Measurements from ENCODE around the gene CHST11.

The CHST11 gene

DNA sequence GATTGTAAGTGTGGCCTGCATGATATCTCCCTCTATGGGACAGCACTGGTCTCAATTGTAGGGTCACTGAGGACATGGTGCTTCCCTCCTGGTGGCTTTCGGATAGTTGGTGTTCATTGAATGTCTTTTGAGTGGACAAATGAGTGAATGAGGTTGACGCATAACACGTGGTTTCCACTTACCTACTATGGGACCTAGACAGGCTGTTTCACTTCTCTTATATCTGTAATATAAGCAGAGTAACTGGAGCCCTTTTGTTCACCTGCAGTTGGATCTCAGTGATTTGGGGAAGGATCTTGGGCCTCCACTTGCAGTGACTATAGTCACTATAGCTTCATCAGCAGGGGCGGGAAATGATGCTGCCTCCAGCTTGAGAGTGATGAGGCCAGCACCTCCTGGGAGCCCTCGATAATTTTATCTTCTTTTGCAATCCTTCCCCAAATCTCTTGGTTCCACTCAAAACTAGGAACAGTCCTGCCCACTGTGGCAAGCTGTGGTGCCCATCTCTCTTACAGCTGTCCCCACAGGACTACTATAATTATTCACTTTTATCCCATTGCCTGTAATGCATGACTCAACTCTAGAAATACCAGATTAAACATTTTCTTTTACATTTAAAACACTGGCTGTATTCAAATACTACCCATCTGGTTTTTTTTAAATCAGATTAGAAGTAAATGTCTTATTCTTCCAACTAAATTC, 242.9 kb downstream of the CHST11 start:
- DNase-seq (ENCODE audit: low spot score): no peak

DNA sequence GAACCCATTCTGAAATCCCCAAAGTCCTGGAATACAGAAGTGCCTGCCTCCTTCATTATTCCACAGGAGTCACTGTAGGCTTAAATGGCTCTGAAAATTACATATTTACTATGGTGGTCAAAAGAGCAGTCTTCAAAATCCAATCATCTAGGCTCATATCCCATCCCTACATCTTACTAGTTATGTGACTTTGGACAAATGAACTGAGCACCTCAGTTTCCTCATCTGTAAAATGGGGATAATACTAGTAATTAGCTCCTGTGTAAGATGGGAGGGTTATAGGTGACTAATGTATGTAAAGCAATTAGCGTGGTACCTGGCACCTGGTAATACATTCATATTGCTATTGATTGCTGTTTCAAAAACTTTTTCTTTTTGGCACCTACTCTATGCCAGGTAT, 243.6 kb downstream of the CHST11 start:
- no peak for DNase-seq (ENCODE audit: low spot score)

DNA sequence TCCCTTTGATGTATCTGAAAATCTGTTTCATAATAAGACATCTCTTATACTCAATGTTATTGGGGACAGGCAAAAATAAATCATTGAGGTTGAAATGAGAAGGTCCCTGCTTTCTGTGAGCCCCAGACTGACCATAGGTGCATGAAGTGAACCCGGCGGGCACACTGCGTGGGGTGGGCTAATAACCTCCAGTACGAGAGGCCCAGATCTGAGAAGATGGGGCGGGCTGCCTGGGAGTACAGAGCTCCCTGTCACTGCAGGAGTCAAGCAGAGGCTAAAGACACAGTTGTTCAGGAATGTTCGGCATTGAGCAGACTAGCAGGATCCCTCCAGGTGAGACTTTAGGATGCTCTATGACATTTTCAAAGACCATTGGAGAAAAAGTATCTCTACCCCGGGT, 244.6 kb downstream of the CHST11 start:
- no peak for DNase-seq (ENCODE audit: low spot score)

DNA sequence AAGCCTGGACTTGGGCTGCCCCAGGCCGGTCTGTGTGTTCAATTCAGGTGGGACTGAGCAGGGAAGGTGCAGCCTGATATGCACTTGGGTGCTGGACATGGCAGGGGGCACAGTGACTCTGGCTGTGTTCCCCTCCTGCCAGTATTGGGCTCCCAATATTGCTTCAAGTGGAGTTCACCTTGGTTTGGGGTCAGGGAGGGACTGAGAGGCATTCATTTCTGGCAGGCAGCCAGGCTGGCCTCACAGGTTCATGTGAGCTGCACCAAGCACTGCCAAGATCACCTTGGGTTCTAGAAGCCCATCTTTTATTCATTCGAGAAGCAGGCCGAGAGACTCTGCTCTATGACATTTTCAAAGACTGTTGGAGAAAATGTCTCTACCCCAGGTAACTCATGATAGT, 245.0 kb downstream of the CHST11 start:
- no peak for DNase-seq (ENCODE audit: low spot score)

DNA sequence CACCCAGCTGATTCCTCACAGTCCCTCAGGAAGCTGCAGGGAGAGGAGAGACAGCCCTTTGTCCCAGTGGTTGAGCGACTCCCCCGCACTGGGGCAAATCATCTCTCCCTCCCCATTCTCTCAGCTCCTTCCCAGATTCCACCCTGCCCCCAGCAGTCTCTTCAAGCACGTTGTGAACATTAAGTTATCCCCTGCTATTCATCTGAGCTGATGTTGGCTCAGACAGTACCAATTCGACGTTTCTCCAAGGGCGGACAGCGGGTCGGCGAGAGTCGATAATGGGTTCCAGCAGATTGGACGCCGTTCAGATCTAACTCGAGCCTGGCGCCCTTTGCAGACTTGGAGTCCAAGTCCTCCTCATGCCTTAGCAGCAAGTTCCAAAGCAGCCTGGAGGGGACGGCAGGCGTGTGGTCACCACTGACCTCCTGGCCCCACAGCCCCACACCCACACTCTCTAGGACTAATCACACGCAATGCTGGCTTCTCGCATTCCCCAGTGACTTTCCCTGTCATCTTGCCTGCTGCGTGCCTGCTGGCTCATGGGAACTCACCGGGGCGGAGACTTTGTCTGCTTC, 245.9 kb downstream of the CHST11 start:
- no peak for DNase-seq (ENCODE audit: low spot score)

DNA sequence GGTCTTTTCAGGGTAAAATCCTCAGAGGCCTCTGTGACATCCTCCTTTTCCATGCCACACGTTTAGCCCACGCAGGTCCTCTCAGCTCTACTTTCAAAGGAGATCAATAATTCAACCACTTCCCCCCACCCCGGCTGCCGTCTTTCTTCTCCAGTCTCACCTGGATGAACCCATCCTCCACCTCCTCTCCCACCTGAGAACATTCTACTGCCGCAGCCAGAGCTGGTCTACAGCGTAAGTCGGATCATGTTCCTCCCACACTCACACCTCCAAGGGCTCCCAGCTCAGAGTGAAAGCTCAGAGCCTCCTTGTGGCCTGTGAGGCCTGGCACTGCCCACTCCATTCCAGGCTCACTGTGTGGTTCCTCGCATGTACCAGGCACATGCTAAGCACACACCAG, 246.6 kb downstream of the CHST11 start:
- no peak for DNase-seq (ENCODE audit: low spot score)

DNA sequence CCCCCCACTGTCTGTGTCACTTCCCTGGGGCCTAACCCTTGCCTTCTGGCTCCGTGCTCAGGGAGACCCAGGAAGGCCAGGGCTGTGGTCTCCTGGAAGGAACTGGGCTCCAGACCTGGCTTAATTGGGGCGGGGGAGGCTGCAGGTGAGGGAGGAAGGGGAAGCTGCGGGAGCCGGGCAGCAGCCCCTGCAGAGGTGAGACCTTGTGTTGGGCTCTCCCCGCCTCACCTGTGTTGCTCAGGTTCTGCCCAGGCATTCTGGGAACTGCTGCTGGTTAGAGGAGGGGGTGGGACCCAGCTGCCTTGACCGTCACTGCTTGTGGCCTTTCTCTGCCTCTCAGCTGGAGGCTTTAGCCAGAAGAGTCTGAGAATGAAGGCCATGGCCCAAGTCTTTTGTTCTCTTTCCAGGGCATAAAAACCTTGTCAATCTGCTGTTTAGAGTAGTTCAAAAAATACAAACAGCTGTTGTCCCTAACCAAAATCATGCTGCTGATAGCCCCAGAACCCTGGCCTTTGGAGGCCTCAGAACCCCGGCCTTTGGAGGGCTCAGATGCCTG, 247.6 kb downstream of the CHST11 start:
- no peak for DNase-seq (ENCODE audit: low spot score)

DNA sequence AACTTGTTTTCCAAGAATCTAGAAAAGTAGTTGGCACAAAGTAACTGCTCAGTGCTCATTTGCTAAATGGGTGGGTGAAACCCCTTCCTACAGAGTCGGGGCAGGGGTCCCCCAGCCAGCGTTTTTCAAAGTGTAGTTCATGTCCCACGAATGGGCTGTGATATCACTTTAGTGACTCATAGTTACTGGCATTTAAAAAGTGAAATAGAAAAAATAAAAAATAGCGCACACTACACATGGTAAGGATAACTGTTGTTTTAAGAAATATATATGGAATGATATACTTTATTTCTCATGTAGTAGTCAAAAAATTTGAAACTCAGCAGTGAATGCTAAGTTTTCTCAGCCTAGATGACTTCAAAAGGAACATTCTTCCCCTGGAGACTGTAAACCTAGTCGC, 250.4 kb downstream of the CHST11 start:
- DNase-seq (ENCODE audit: low spot score): no peak

DNA sequence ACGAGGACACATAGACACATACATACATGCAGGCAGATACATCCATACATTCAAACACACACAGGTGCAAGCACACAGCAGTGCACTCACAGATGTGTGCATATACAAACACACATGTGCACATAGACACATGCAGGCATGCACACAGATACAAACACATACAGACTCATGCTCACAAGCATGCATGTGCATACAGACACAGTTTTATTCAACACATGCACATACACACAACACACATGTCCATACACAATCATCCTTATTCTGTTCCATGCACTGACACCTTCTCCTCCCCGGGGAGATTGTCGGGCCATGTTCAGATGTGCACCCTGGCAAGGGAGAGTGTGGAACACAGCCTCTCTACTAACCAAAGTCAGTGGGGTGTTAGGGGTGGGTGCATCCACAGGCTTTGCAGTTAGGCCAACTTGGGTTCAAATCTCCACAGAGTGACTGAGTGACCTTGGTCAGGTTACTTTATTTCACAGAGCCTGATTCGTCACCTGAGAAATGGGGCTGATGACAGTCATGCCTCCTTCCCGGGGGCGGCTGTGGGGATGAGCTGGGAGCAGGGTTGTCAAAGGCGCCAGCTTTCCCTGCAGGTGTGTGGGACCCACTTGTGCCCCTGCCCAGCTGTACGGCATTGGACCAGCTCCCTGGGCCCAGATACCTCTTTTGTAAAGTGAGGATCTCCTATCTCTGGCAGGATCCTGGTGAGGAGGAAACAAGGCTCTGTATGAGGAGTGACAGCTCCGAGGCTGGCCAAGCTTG, 251.2 kb downstream of the CHST11 start:
- no peak for DNase-seq (ENCODE audit: low spot score)

DNA sequence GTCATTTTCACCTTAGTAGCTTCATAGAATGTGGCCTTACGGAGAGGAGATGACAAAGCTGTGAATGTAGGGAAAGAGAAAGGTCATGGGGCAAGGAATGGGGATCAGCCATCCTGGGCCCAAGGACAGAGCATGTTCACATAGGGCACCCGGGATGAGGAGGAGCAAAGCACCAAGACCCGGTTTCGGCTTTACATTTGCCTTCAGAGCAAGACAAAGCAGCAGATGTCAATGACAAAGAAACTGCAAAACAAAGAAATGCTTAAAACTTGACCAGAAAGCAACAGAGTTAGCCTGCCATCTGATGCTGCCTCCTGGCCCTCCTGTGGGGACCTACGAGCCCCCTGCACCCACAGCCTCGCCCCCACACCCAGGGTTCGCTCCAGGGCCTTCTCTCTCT, 252.1 kb downstream of the CHST11 start:
- DNase-seq (ENCODE audit: low spot score): no peak

DNA sequence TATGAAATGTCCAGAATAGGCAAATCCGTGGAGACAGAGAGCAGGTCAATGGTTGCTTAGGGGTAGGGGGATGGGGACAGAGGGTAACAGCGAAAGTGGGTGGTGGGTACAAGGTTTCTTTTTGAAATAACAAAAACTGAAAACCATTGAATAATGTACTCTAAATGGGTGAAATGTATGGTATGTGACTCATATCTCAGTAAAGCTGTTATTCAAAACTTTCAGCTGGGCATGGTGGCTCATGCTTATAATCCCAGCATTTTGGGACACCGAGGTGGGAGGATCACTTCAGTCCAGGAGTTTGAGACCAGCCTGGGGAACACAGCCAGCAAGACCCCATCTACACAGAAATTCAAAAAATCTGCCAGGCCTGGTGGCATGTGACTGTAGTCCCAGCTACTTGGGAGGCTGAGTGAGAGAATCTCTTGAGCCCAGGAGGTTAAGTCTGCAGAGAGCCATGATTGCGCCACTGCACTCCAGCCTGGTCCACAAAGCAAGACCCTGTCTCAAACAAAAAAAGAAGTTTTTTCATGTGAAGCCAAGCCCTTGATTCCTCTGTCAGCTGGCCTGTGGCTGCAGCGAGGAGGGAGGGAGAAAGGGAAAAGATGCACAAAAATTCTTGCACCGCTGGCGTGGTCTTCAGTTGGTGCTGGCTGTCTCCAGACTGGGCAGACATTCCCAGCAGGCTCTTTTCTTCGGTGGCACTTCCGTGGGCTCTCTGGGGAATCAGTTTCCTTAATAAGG, 253.1 kb downstream of the CHST11 start:
- DNase-seq (ENCODE audit: low spot score): no peak

DNA sequence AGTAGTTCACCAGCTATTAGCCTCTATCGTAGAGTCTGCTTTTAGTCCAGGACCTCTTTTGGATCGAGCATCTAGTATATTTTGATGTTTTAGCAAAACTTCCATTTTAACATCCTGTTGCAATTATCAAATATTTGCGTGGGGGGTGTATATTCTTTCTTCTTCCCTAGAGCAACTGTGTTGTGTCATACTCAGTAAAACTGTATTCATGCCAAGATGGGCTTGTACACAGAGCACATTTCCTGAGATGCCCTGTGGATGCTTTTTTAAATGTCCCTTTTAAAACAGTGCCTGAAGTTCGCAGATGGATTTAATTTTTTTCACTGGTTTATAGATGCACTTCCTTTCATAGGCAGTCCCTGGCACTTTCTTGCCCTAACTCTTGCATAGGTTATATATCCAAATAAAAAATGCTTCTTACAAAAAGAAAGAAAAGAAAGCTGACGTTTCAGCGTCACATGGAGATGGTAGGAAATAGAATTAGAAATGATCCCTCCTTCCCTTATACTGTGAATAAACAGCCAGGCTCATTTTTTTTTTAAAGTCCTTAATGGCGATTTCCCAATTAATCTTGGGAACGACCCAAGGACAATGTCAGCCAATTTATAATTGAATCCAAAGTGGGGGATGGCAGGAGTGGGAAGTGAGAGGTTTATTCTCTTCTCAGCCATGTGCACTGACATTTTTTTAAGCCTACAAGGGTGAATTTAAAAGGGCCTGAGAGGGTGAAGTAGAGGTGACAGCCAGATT, 254.4 kb downstream of the CHST11 start:
- DNase-seq (ENCODE audit: low spot score): no peak

DNA sequence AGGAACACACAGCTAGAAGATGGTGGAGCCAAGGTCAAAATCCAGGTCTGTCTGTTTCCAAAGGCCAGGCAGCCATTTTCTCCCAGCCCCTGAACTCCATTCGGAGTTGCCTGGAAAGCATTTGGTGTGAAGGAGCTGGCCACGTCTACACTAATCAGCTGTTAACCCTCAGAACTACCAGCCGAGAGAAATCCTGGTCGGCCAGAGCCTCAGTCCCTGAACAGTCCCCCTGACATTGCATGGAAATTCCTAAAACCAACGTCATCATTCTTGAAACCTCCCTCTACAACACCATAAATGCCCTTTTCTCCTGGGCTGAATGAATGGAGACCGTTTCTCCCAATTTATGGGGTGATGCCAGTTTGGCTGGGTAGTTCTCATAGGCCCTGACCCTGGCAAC, 255.7 kb downstream of the CHST11 start:
- no peak for DNase-seq (ENCODE audit: low spot score)

DNA sequence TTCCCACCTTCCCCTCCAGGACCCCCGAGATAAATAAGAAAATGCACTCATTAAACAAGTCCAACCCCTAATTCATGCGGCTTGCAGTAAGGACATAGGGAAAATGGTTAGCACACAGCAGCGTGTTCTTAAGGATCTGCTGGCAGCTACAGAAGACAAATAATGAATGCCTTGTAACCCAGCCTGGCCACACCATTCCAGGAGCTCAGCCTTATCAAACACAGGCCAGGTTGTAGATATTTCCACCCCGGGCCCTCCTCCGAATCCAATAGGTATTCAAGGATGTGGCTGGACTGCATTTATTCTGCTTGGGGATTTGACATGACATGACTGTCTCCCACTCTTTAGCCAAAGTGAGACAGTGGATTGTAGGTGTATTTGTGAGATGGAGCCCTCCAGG, 256.2 kb downstream of the CHST11 start:
- DNase-seq (ENCODE audit: low spot score): no peak

DNA sequence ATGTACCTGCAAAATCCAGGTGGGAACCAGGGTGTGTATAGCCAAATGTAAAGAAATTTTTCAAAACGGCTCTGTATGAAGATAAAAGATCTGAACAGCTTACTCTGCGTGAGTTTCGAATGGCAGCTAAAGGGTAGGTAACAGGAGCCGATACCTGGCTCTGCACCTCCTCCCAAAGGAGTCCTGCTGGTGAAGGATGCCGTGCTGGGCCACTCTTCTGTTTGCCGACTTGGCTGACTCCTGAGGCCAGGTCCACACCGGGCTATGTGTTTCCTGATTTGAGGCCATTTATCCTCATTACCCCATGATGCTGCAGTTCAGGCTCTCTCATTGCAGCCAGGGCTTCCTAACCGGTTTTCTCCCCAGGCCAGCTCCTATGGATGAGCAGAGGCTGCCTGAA, 256.7 kb downstream of the CHST11 start:
- no peak for DNase-seq (ENCODE audit: low spot score)

DNA sequence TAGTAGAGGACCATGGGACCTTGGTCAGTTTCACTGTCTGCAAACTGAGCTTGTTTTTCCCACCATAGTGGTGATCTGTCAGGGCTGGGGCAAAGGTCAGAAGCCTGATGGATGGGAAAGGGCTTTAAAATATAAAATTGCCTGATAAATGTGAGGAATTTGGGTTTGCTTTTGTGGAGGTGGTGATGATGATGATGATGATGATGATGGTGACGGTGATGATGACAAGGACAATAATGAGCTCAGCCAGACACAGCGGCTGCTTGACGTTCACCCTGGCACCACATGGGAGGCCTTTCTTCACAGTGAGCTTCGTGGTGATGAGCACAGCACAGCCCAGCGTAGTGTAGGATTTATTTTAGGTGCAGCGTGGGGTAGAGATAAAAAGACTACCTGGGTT, 257.6 kb downstream of the CHST11 start:
- DNase-seq (ENCODE audit: low spot score): no peak

DNA sequence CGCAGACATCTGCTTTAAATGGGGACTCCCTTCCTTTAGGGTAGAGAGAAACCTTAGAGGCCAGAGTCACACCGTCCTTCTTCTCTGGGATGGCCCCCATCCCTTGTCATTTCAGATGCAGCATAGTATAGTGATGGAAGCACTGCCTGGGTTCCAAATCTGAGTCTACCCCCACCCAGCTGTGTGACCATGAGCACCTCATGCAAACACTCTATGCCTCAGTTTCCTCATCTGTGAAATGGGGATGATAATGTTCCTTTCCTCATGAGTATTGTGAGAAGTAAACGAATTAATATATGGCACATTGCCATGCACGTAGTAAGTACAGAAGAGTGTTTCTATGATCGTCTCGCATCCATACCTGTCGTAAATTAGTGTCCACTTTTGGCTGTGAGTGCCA, 259.4 kb downstream of the CHST11 start:
- no peak for DNase-seq (ENCODE audit: low spot score)

DNA sequence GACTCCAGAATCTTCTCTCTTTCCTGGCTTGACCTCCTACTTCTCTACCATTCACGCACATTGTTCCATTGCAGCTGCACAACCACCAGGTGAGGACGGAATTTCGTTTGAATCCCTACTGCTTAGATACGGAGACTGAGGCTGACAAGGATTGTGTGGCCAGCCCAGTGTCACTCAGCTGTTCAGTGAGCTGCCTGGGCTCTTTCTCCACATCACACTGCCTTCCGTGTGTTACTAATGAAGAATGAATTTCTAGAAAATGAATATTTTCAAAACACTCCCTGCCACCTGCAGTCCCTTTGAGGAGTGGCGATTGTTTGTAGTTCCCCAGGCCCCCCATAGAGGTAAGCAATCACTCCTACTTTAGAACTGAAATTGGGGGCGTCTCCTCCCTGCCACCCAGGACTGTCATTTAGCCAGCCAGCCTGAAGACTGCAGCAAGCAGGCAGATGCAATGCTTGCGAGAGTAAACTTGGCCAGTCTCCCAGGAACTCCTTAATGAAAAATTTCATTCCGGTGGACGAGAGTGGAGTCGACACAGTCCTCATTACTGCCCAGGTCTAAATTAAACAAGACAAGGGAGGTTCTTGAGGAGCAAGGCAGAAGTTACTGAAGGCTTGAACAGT, 261.7 kb downstream of the CHST11 start:
- DNase-seq (ENCODE audit: low spot score): no peak

DNA sequence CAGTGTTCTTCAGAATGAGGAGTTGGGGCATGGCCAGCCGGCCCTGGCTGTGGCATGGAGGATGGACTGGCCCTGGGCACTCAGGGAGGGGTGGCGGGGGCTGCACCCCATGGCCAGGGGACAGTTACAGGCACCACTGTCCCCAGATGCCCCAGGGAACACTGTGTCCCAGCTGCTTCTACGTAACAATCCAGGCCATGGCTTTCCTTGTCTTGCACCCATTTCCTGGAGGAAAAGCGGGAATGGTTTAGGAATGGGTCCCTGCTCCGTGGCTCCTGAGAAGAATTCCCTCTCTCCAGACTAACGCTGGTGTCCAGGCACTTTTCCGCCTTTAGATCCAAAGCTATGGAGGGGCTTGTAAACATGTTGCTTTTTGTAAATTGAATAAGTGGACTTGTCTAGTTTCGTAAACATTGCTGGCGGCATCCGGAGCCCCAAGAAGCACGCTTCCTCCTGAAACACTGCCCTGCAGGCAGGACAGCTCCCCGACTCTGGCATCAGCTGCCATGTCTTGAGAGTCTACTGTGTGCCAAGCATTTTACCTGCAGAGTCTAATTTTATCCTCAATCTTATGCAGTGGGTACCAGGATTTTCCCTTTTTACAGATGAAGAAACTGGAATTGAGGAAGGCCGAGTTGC, 263.1 kb downstream of the CHST11 start:
- no peak for DNase-seq (ENCODE audit: low spot score)

DNA sequence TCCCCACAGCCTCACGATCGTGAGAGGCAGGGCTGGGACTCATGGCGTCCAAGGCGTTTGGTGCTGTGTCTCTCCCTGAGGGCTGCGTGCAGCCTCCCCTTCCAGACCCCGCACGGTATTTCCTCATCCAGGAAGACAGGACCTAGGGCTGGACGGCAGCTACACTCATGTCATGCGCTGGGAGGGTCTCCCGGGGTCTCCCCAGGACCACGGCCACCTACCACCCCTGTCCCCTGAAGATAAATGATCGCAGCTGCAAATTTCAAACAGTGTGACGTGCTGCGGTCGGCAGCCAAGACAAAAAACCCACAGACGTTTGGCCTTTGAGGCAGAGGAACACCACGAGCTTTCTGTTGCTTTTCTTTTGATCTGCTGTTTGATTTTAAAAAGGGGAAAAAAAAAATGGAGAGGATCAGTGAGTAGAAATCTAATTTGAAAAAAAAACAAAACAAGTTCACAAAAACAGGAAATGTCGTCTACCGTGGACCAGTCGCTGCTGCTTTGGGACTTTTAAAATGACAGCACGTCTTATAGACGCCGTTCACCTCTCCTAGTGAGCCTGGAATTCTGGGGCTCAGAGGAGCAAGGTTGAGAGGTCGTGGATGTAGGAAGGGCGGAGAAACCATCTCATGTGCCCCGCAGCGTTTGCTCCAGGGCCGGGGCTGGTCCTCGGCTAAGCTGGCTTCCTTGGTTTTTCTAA, 263.7 kb downstream of the CHST11 start:
- no peak for DNase-seq (ENCODE audit: low spot score)

All from LoVo (cell line).